GM18526 (cell line): ENCODE results near the gene MYO3B.

Experiments
- POLR2A ChIP-seq: IDR thresholded peaks from 3 replicates; pipeline ENCODE4 v1.6.1; 2011; ENCODE audit not compliant: insufficient read length; ENCODE audit errors: extremely low read depth

Gene MYO3B

GRCh38 chr2:170345607-170346006 lies 167.7 kb downstream of the MYO3B start:
- no peak for TF ChIP-seq POLR2A

DNA sequence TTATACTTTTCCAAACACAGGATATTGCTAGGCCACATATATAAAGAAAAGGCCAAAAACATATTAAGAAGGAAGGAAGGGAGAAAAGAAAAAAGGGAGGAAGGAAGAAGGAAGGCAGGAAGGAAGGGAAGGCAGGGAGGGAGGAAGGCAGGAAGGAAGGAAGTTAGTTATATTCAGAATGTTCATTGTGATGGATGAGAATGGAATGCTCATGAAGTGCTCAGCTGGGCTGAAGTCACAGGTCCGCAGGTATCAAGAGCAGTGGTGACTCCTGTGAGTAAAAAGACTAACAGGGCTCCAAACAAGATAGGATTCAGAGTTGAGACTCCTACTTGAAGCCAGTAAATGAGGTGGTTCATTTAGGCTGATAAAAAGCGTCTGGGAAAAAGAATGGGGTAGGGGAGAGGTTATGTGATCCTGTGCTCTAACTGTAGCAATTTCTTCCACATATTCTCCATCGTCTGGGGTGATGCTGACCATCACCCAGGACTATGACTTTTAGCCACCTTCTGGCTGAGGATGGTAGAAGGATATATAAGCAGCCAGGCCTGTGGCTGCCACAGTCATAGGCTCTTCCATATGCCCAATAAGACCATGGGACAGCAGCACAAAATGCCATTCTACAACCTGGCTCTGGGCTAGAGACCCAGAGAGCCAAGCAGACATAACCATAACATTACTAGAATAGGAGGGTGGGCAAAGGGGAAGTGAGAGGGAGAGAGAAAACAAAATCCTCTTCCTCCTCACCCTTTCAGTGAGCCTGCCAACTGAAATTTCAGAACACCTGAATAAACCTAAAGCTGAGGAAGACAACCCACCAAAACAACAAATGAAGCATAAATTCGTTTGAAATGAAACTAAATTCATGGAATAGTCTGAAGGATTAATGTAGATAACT lies 173.2 kb downstream of the MYO3B start:
- TF ChIP-seq POLR2A: no peak

- TF ChIP-seq POLR2A: no peak
Measured at GRCh38 chr2:170353723-170354122, 175.8 kb downstream of the MYO3B start.

DNA sequence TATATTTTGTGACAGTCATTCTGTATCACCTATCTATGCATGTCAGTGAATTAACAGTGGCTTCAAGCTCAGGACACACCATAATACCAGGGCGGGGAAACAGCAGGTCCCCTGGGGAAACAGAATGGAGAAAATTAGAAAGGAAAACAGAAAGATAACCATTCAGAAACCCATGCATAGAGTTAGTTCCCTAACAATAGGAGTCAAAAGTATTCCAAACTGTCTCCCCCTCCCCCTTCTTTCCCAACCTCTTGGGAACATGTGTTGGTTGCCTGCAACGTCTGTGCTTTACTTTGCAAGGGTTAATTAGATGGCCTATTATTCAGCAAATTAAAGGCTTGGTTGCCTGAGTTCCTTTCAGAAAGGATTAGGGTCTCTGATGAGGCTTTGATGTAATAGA lies 176.4 kb downstream of the MYO3B start:
- TF ChIP-seq POLR2A: no peak

DNA sequence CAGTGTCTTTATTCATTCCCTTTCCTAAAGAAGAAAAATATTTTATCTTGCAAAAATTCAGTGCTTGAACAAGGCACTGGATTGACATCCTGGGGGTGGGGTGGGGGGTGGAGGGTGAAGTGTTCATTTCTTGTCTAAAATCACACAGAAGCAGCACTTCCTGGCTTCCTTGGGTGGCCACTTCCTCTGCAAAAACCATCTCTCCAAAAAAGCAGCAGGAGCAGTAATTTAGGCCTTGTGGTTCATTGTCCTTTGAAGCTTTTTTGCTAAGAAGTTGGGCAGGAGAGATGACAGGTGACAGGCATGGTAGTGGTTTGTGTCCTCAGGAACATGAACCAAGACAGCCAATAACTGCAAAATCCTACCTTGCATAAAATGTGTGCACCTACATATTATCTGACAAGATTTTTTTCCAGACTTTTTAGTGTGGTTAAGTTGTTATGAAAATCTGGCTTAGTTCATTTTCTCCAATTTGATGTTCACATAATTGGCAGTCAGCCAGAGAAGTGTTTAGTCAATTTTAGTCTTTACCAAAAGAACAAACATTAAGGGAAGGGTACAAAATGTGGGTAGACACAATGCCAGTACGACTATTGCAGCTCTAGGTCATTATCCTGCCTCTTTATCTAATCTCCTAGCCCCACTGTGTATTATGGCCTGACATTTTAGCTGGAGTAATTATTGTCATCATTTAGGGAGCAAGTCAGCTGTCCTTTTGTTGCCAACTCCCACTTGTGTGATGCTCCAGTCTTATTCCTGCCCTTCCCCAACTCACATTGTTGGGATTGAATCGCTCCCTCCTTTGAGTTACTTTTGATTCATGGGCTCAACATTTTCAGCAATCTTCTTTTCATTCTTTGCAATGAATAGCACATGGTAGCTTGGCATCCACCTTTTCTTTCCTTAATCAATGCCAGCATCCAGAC lies 177.2 kb downstream of the MYO3B start:
- no peak for TF ChIP-seq POLR2A

GRCh38 chr2:170359466-170359865 lies 181.5 kb downstream of the MYO3B start:
- no peak for TF ChIP-seq POLR2A

- no peak for TF ChIP-seq POLR2A
Measured at GRCh38 chr2:170360546-170361089, 182.7 kb downstream of the MYO3B start.

DNA sequence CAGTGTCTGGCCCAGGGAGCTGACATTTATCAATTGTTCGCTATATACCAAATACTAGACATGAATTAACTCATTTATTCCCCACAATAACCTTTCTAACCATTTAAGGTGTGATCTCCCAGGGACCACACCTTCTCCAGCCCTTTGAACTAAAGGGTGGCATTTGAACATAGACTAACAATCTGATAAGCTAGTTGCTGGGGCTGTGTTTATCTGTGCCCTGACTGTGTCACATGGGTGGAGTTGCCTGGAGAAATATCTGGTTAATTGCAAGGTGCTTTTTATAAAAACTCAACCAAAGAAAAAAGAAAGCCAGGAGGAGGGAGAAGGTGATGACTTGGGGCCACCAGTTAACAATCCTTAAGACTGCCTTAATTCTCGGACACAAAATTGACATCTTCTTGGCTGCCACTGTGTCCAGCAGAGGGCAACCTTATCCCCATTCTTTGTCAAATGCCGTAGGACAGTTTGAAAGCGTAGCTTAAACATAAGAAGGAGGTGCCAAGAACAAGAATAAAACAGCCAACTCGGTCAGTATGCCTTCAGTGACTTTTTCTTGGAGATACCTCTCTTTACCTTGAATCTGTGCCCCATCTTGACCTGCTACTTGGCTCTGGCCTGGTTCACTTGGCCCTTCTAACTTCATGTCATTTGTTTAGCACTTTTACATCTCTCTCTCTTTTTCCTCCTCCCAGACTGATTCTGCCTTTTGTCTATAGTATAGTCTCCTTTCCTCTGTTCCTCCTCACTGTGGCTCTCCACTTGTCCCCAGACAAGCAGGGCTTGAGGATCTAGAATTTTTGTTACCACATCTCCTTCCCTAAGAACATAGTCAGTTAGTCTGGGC lies 183.4 kb downstream of the MYO3B start:
- no peak for TF ChIP-seq POLR2A

- no peak for TF ChIP-seq POLR2A
Measured at GRCh38 chr2:170362313-170362870, 184.4 kb downstream of the MYO3B start.

DNA sequence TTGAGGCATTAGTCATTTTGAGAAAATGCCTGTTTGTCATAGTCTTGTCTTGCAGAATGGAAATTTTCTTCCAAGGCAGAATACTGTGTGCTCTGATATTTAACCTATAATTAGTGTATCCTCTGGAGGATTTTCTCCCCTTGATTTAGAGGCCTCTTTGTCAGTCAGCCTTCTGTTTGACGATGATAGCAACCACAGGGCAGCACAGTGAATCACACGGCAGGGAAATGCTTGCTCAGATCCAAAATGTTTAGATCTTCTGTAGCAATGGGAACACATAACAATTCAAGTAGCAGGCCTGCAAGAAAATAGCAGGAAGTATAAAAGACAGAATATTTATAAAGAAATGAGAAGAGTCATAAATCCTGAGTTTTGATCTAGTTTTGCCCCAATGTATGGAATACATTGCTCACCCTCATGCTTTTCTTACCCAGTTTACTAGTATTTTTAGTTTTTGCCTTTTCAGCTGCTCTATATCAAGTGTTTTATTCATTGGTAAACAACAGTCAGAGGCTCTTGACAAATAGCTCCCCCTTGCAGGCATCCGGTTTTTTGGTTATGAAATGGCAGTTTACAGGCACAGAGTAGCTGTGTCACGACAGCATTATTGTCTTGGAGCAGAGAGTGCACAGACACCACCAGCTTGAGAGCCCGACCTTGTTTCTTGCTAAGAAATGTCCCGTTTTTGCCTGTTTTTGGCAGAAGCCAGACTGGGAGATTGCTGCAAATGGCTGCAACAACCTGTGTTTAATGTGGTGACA lies 185.1 kb downstream of the MYO3B start:
- no peak for TF ChIP-seq POLR2A

- no peak for TF ChIP-seq POLR2A
Measured at GRCh38 chr2:170365003-170365402, 187.1 kb downstream of the MYO3B start.

DNA sequence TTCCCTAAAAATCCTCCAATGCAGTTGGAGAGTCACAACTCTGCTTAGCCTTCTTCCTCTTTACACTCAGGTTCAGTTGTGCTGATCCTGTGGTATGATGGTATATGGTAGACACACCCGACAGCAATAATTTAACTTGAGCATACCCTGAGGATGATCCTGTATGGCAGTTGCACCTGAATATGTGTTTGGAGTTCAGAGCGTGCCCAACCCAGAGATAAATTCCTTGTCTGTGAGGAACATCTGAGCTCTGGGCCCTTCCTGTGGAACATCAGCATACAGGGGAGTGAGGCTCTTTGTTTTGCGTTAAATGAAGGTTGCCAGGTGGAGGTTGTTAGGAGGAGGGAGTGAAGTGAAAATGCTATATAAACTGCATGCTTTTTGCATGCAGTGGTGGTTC lies 187.7 kb downstream of the MYO3B start:
- no peak for TF ChIP-seq POLR2A

- no peak for TF ChIP-seq POLR2A
Measured at GRCh38 chr2:170368370-170368769, 190.4 kb downstream of the MYO3B start.

DNA sequence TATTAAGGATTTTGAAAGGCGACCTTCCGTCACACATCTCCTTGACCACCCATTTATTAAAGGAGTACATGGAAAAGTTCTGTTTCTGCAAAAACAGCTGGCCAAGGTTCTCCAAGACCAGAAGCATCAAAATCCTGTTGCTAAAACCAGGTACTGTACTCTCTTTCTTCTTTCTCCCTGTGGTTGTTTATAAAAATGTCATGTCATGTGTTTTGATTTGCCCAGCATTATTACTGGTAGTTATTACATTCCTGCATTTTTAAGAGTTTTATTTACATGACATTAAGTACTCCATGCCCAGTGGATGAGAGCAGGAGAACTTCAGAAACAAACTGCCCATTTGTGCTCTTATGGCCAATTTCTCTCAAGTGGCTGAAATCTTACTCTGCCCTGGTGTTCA lies 191.3 kb downstream of the MYO3B start:
- TF ChIP-seq POLR2A: no peak
